Measurements from ENCODE around the gene PSPN.
A peak's percentile ranks its signal among the peaks of the same experiment; 100 is the strongest.
"Not testable (repeated sequence)": the region's sequence is repeated elsewhere in the genome, so short reads cannot be mapped to it uniquely, and the experiment has no call there.

Gene PSPN

DNA sequence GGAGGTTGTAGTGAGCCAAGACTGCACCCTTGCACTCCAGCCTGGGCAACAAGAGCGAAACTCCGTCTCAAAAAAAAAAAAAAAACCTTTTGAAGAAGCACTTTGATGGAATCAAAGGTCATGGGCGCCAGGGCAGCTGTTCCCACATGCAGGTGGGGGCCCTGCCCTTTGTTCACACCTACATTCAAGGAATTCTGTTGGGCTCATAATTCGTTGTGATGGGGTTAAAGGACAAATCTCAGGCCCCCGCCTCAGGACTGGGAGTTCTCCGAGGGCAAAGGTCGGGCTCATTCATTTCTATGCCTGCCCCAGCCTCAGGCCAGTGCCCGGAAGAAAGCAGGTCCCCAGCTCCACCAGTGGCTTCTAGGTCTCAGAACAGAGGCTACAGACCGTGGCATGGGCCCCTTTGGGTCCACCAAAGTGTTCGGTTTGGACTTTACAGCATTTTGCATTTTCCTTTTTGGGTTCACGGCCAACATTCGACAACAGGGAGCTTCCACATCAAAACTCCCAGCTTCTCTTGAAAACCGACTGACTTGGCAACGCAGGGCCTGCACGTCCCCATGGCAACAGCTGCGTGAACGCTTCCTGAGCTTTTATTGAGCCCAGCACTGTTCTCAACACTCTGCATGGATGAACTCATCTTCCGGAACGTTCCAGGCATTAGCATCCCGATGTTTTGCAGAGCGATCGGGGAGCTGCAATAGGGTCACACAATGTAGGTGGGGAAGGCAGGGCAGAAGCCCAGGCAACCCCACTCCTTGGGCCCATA lies 27.3 kb upstream of the PSPN start:
- no peak for DNase-seq (ENCODE audit: low read depth in 2 of 2)

DNA sequence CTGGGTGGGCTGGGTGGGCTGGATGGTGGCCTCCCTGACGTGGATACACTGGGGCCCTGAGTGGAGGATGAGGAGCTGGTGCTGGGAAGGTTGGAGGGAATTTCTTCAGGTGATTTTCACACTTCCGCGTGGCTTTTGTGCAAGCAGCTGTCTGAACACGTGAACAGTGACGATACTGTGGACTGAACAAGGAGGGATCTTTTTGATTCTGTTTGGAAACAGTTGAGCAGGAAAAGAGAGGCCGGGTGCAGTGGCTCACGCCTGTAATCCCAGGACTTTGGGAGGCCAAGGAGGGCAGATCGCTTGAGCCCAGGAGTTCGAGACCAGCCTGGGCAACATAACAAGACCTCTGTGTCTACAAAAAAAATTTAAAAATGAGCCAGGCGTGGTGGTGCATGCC lies 26.3 kb upstream of the PSPN start:
- DNase-seq (ENCODE audit: low read depth in 2 of 2) = no peak

DNA sequence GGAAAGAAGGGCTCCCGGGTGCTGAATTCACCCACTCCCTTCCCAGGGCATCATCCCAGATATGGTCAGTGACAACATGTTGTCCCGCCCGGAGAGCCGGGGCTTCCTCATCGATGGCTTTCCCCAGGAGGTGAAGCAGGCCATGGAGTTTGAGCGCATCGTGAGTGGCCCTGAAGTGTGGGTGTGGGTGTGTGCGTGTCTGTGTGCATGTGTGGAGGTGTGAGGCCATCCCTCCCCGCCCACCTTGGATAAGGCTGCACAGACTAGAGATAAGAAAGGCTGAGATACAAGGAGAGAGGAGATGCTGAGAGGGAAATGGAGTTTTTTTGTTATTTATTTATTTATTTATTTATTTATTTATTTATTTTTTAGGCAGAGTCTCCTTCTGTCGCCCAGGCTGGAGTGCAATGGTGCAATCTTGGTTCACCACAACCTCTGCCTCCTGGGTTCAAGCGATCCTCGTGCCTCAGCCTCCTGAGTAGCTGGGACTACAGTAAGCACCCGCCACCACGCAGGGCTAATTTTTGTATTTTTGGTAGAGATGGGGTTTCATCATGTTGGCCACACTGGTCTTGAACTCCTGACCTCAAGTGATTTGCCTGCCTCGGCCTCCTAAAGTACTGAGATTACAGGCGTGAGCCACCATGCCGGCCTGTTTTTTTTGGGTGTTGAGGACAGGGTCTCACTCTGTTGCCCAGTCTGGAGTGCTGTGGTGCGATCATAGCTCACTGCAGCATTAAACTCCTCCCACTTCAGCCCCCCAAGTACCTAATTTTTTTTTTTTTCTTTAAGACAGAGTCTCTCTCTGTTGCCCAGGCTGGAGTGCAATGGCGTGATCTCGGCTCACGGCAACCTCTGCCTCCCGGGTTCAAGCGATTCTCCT lies 24.6 kb upstream of the PSPN start:
- DNase-seq (ENCODE audit: low read depth in 2 of 2) = not testable (repeated sequence)

DNA sequence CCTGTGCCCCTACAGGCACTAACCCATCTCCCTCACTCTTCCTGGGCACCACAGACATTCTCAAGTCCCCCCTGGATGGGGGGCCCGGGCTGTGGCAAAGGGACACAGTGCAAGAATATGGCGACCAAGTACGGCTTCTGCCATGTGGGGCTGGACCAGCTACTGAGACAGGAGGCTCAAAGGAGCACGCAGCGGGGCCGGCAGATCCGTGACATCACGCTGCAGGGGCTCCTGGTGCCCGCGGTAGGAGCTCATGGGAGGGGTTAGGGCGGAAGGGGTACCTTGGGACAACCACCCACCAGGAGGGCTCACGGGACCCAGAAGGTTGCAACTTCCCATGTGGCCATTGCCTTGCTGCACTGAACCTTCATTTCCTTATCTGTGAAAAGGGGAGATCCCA lies 20.6 kb upstream of the PSPN start:
- DNase-seq (ENCODE audit: low read depth in 2 of 2) = no peak

DNA sequence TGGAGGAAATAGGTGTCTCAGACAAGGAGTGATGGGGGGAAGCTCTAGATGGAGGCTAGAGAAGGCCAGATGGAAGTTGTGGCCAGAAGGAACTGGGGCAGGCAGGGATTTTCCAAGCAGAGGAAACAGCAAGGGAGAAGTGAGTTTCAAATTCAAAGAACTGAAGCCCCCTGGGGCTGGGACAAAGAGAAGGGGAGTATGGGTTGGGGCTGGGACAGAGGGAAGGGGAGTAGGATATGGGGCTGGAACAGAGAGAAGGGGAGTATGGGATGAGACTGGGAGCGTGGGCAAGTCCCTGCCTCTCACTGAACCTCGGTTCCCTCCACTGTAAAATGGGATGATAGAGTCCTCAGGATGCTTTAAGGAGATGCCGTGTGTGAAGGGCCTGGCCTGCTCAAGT lies 19.1 kb upstream of the PSPN start:
- DNase-seq (ENCODE audit: low read depth in 2 of 2) = no peak

DNA sequence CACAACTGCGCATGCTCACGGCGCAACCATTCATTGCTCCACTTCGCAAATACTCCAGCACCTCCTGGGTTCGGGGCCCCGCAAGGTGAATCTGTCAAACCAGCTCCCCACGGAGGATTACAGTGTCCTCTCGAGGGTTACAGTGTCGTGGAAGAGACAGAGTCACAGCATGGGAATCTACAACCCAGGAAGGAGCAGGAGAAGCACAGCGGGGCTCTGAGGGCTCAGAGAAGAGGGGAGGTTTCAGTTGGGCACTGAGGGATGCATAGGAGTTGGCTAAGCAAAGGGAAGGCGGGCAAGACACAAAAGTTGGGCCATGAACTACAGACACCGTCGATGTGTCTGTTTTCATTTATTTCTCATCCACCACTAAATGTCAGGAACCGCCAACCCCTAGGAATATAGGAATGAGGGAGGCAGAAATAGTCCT lies 18.3 kb upstream of the PSPN start:
- peak in 1 of 2 donors; percentile 70 for DNase-seq (ENCODE audit: low read depth in 2 of 2)

DNA sequence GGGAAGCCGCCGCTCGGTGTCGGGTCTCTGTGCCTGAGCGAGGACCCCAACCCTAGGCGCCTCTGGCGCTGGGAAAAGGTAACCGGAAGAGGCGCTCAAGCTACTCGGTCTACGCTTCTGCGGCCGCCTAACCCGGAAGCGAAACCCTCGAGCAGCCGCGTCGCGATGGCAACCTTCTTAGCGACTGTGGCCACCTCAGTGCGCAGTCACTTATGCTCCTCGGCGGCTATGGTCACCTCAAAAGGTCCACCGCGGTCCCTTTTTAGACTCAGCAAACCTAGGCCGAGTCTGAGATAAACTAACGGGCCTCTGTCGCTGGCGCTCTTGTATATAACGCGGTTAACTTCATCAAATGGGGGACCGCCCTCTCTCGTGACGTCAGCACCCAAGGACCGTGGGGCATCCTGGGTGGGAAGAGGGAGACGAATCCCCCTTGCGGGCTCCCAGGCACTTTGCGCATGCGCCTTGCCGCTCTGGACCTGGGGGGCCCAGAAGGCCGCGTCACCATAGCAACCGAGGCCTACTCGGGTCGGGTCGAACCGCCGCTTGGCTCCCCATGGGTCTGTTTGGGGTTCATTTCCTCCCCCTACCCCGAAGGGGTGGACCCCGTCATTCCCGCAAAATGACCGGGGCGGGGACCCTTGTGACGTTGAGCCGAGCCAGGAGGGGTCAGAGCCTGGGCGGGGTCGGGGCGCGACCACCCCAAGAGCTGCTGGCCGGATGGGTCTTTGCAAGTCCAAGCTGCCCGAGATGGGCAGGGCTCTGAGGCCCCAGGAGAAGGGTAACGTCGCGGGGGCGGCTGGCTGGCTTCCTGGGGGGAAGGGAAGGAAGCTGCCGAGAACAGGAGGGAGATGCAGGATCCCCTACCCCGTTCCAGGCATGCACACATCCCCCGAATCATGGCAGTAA lies 17.6 kb upstream of the PSPN start, which contains the start of gene GTF2F1:
Gene GTF2F1, minus strand, starts transcription at position 91 of the 909 bp plus-strand sequence. CDS start 169 bp downstream, outside the sequence.
- DNase-seq (ENCODE audit: low read depth in 2 of 2) = peak; percentile 87 to 89

DNA sequence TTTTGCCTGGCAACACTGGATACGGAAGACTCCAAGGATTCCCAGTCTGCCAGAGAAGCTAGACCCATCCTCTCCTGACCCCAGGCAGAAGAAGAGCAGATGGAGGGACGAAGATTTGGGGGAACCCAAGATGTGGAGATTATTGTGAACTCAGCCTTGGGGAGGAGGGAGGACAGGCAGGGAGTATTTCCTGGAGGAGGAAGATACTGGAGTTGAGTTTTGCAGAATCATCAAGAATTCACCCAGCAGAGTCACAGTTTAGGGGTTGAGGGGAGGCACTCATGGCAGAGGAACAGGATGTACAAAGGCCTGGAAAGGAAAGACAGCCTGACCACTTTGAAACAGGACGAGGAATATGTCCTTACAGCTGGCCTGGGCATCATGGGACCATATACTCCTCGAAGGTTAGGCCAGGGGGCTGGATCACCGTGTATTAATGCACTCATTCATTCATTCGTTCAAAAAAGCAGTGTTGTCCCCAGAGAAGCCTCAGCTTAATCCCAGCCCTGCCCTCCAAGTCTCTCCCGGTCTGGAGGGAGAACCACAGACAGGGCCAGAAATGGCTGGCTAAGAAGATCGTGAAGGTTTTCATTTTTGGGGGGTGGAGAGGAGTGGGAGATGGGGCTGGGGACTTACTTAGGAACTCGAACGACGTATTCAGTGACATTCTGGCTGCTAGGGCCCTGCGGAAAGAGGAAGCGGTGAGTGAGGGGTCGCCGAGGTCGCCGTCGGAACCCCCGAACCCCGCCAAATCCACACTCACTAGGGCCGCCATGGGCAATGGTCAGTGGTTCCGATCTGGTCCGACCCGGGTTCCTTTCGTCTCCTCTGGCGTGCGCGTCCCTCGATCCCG lies 16.7 kb upstream of the PSPN start:
- no peak for DNase-seq (ENCODE audit: low read depth in 2 of 2)

DNA sequence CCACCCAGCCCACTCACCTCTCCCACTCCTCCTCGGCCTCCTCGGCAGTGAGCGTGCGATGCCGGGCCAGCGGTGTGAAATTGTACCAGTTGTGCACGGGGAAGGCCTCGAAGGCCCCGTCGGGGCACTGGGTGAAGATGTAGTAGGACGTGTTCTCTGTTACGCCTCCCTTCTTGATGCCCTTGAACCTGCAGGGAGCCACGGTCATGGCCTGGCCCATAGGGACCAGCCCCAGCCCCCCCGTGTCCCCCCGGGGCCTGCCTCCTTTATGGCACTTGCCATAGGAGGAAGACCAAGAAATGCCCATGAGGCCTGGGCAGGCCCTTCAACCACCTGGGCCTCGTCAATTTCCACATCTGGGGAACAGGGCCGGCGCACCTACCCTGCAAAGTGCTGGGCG lies 11.6 kb upstream of the PSPN start:
- DNase-seq (ENCODE audit: low read depth in 2 of 2) = no peak

DNA sequence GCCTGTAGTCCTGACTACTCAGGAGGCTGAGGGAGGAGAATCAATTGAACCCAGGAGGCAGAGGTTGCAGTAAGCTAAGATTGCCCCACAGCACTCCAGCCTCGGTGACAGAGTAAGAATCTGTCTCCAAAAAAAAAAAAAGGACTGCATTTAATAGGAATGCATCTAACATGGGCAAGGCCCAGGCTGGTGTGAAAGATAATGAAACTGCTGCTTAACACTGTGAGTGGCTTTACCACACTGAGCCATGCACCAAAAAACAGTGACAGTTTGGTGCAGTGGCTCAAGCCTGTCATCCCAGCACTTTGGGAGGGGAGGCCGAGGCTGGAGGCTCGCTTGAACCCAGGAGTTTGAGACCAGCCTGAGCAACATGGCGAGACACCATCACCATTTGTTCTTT lies 8.6 kb upstream of the PSPN start:
- DNase-seq (ENCODE audit: low read depth in 2 of 2) = no peak

DNA sequence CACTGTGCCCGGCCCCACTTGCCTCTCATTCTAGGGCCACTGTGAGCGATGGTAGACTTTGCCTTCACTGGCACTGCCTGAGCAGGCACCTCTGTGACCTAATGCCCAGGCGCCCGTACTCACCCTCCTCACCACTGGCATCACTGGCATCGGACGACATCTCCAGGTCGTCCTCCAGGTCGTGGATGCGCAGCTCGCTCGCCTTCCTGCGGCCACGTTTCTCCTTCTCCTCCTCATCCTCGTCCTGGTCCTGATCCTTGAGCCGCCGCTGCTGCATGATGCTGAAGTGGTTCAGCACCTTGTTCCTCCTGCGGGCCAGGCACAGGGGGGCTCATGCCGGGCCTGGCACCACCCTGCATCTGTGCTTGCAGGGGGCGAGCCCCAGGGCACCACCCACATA lies 7.5 kb upstream of the PSPN start:
- no peak for DNase-seq (ENCODE audit: low read depth in 2 of 2)

DNA sequence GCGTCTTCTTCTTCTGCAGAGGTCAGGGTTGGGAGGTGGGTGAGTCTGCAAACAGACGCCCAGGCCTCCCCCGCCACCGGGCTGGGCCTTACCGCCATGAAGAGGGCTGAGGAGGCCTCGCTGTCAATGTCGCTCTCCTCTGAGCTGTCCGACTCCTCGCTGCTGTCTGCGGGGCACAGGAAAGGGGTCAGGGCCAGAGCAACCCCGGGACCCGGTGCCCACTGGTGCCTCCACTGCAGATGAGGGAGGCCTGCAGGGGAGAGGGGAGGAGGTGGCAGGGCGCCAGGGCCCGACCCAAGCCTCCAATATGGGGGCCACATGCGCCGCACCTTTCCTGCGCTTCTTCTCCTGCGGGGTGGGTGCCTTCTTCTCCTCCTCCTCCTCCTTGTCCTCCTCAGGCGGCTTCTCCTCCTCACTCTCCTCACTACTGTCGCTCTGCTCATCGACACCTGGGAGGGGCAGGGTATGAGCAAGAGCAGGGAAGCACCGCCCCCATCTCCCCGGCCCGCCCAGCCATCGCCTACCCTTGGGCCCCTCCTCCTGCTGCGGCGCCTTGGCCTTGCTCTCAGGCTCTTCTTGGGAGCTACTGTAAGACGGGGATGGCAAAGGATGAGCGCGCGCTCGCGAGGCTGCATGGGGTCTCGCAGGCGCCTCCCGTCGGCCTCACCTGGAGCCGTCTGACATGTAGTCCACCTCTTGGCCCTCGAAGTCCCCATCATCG lies 5.5 kb upstream of the PSPN start:
- no peak for DNase-seq (ENCODE audit: low read depth in 2 of 2)

DNA sequence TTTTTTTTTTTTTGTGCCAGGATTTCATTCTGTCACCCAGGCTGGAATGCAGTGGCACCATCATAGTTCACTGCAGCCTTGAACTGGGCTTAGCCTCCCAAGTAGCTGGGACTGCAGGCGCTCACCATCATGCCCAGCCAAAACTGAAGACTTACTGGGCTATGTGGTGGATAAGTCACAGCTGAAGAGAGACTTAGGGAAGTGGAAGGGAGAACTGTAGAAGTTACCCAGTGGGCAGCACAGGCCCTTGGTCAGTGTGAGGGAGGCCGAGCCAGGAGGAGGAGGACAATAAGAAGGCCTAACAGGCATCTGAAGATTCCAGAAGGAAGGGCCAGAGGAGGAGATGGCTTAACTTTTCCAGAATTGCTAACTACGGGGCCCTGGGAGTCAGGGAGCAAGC lies 4.0 kb upstream of the PSPN start:
- DNase-seq (ENCODE audit: low read depth in 2 of 2) = no peak

DNA sequence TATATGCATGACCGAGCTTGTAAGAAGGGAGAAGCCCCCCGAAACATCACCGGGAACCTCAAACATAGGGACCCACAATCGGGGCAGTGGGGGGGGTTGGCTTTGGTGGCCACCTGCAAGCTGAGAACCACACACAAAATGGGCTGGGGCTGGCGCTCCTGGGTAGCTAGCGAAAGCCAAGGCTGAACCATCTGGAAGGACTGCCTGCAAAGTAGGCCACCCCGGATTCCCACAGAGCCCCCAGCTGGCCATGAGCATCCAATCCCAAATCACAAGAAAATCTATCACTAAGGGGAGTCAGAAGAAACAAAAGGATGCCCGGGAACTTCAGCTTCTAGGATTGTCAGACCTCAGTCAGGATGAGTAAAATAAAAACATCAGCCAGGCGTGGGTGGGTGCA lies 2.8 kb upstream of the PSPN start:
- DNase-seq (ENCODE audit: low read depth in 2 of 2) = no peak

DNA sequence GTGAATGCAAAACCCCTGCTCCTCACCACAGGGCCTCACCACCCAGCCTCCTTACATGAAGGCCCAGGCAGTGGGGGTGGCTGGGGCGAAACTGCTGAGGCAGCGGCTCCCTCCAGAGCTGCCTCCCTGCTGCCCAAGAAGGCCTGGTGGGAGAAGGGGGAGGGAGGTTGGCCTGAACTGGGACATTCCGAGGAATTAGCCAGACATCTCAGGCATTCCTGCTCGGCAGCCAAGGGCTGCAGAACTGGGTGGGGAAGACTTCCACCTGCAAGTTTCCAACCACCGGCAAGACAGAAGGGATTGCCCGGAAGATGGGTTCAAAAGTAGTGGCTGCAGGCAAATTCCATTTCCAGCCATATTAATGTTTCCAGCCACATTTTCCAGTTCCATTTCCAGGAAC lies 2.3 kb upstream of the PSPN start:
- DNase-seq (ENCODE audit: low read depth in 2 of 2) = no peak

DNA sequence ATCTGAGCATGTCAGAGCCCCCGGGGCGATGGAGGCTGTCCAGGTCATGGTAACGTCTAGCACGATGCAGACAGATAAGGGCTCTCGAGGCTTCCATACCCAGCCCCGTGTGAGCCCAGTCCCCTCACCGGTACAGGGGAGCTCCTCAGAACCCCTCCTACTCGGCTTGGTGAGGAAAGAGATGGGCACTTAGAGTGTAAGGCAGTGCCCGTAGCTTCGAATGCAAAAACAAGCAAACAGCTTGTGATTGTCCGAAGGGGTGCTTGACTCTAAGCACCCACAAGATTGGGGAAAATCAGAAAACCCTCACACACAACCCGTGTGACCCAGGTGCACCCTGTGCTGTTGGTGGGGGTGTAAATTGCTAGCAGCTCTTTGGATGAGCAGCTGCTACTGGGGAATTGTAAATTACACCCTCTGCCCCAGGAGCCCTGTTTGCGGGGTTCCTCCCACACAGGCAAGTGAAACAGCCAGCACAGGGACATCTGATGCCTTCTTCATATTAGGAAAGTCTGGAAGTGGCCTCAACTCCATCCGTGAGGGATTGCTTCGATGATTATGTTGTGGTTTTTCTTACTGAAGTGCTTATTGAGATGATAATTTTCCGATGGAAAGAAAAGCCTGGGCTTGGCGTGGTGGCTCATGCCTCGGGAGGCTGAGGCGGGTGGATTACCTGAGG lies 918 bp upstream of the PSPN start:
- DNase-seq (ENCODE audit: low read depth in 2 of 2) = no peak

DNA sequence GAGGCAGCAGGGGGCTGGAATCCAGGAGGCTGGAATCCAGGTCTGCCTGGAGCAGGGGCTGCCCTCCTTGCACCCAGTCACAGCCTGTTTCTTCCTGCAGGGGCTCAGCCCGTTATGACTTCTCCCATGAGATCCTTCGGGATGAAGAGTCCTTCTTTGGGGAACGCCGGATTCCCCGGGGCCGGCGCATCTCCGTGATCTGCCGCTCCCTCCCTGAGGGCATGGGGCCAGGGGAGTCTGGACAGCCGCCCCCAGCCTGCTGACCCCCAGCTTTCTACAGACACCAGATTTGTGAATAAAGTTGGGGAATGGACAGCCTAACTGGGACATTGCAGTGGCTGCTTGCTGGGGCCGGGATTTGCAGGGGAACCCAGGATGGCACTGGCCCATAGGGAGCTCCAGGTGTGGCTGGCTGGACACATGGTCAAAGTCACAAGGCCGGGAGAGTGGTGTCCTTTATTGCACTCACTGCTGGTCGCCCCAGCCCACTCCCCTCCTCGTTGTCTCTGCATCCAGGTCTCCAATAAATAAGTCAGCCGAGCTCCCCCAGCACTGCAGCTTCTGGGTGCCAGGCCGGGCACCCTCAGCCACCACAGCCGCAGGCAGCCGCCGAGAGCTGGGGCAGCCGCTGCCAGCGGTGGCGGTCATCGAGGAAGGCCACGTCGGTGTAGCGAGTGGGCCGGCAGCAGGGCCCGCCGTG lies 872 bp downstream of the PSPN start:
- no peak for DNase-seq (ENCODE audit: low read depth in 2 of 2)

DNA sequence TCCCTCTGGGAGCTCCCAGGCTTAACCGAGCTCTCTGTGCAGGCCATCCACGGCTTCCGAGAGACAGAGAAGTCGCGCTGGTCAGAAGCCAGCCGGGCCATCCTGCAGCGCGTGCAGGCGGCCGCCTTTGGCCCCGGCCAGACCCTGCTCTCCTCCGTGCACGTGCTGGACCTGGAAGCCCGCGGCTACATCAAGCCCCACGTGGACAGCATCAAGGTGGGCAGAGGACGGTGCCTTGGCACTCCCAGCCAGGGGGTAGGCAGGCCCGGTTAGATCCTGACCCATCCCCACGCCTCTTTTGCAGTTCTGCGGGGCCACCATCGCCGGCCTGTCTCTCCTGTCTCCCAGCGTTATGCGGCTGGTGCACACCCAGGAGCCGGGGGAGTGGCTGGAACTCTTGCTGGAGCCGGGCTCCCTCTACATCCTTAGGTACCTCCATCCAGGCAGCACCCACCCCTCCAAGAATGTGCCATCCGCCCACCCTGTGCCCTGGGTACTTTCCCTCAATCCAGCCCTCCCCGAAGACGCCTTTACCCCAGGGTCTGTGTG lies 1.5 kb downstream of the PSPN start:
- DNase-seq (ENCODE audit: low read depth in 2 of 2) = no peak

DNA sequence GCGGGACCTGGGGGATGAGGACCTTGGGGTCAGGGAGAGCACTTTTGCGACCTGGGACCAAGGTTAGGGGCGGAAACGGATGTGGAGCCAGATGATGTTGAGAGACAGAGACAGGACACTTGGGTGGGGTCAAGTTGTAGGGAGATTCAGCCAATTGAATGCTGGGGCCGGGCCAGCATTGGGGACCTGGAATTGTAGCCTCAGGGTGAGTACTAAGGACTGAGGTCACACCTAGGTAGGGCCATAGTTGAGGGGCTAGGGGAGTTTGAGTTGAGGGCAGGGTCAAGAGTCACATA lies 2.0 kb downstream of the PSPN start:
- no peak for DNase-seq (ENCODE audit: low read depth in 2 of 2)
